Measurements from ENCODE around the gene CPSF3.

CPSF3 gene

DNA sequence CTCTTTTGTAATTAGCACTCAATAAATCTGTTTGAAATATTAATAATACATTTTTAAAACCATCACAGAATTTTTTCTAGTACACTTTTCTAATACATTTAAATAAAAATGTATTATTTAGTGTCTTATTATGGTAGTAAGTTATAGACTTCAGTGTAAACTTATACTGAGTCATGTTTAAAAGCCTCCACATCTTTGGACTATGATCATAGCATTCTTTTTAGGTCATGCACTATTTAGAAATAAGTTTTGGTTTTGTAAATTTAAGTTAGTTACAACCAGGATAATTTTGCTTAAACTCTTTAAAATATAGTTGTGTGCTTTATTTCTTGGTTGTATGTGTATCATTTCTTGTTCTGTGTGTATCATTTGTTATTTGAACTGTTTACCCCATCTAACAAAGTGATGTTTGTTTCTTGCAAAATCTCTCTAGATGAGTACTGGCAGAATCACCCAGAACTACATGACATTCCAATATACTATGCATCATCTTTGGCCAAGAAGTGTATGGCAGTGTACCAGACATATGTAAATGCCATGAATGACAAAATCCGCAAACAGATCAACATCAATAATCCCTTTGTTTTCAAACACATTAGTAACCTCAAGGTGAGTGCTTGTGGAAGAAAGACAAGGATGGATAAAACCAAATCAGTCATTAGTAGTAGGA, 16.7 kb downstream of the CPSF3 start:
- Mint-ChIP-seq H3K27ac (ENCODE audit: low read depth) (no peak overlapping the region), H3K36me3 (ENCODE audit: insufficient read depth) (peaks cover 51% of the 10 kb centered on the region), H3K27me3 (no peaks in the 10 kb centered on the region), H3K9me3 (no peaks in the 10 kb centered on the region), H3K4me1 (peaks cover 8% of the 10 kb centered on the region), H3K4me3 (no peak overlapping the region)
- no peak for DNase-seq (ENCODE audit: low spot score in 2 of 2)
- ATAC-seq (replicated peaks; ENCODE audit: extremely low read depth, poor library complexity, severe bottlenecking) = no peak

DNA sequence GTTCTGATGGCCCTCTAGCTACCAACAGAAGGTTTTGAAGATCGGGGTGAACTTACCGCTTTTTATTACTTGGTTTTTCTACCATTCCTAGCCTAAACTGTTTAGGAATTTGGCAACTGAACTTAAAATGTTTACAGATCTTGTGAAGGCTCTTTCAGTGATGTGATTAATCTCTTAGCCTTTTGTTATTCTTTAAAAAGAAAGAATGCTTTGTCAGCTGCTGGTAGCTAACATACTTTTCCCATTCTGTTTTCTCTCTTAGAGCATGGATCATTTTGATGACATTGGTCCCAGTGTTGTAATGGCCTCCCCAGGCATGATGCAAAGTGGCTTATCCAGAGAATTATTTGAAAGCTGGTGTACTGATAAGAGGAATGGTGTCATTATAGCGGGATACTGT, 18.1 kb downstream of the CPSF3 start:
- Mint-ChIP-seq H3K27ac (ENCODE audit: low read depth) (no peak overlapping the region), H3K9me3 (no peaks in the 10 kb centered on the region), H3K4me3 (no peak overlapping the region), H3K4me1 (peaks cover 14% of the 10 kb centered on the region), H3K36me3 (ENCODE audit: insufficient read depth) (peaks cover 51% of the 10 kb centered on the region), H3K27me3 (no peaks in the 10 kb centered on the region)
- no peak for DNase-seq (ENCODE audit: low spot score in 2 of 2)
- no peak for ATAC-seq (replicated peaks; ENCODE audit: extremely low read depth, poor library complexity, severe bottlenecking)

DNA sequence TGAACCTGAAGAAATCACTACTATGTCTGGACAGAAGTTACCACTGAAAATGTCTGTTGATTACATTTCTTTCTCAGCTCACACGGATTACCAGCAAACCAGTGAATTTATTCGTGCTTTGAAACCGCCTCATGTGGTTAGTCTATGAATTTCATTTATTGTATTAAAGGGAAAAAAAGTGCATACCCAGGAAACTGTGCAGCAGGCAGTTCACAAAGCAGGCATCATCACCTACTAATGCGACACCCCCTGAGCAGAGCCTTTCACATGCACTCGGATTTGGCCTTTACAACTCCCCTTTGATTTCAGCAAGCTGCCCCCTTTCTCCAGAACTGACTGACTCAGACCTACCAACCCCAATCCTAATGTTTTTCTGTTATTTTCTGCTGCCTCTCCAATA, 20.1 kb downstream of the CPSF3 start:
- Mint-ChIP-seq H3K27me3 (no peaks in the 10 kb centered on the region), H3K4me1 (peaks cover 14% of the 10 kb centered on the region), H3K9me3 (no peaks in the 10 kb centered on the region), H3K36me3 (ENCODE audit: insufficient read depth) (peaks cover 47% of the 10 kb centered on the region), H3K4me3 (no peak overlapping the region), H3K27ac (ENCODE audit: low read depth) (no peak overlapping the region)
- no peak for DNase-seq (ENCODE audit: low spot score in 2 of 2)
- no peak for ATAC-seq (replicated peaks; ENCODE audit: extremely low read depth, poor library complexity, severe bottlenecking)

DNA sequence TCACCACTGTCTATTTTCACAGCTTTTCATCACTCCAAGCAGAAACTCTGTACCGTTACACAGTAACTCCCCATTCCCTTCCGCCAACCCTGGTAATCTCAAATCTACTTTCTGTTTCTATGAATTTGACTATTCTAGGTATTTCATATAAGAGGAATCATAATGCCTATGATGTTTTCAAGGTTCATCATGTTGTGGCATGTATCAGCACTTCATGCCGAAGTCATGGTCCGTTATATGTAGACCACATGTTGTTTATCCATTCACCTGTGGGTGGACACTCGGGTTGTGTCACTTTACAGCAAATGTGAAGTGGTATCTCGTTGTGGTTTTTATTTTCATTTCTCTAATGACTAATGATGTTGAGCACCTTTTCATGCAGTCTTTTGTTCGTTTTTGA, 21.6 kb downstream of the CPSF3 start:
- ATAC-seq (replicated peaks; ENCODE audit: extremely low read depth, poor library complexity, severe bottlenecking) (no peak), DNase-seq (ENCODE audit: low spot score in 2 of 2) (no peak)
- peak overlapping the region; percentile 46 for H3K4me3 Mint-ChIP-seq
- no peak overlapping the region for H3K27ac Mint-ChIP-seq (ENCODE audit: low read depth)
- no peaks in the 10 kb centered on the region for H3K9me3 Mint-ChIP-seq
- no peaks in the 10 kb centered on the region for H3K27me3 Mint-ChIP-seq
- H3K4me1 Mint-ChIP-seq = peaks cover 14% of the 10 kb centered on the region
- peaks cover 48% of the 10 kb centered on the region for H3K36me3 Mint-ChIP-seq (ENCODE audit: insufficient read depth)

DNA sequence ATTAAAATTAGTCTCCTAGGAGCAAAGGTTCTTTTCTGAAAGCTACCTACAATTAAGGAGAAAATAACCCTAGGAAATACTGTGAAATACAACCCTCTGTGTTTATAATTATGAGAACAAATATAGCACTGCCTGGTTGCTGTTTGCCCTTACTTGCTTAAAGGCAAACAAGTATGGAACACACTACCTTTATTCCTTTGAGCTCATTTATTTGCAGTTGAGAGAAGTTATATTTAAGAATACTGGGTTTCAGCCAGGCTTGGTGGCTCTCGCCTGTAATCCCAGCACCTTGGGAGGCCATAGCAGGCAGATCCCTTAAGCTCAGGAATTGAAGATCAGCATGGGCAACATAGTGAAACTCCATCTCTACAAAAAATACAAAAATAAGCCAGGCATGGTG, 27.8 kb downstream of the CPSF3 start:
- no peak overlapping the region for H3K27ac Mint-ChIP-seq (ENCODE audit: low read depth)
- H3K9me3 Mint-ChIP-seq = no peaks in the 10 kb centered on the region
- H3K4me3 Mint-ChIP-seq = no peak overlapping the region
- ATAC-seq (replicated peaks; ENCODE audit: extremely low read depth, poor library complexity, severe bottlenecking) (no peak), DNase-seq (ENCODE audit: low spot score in 2 of 2) (no peak)
- H3K4me1 Mint-ChIP-seq = no peaks in the 10 kb centered on the region
- no peaks in the 10 kb centered on the region for H3K27me3 Mint-ChIP-seq
- H3K36me3 Mint-ChIP-seq (ENCODE audit: insufficient read depth) = peaks cover 48% of the 10 kb centered on the region

DNA sequence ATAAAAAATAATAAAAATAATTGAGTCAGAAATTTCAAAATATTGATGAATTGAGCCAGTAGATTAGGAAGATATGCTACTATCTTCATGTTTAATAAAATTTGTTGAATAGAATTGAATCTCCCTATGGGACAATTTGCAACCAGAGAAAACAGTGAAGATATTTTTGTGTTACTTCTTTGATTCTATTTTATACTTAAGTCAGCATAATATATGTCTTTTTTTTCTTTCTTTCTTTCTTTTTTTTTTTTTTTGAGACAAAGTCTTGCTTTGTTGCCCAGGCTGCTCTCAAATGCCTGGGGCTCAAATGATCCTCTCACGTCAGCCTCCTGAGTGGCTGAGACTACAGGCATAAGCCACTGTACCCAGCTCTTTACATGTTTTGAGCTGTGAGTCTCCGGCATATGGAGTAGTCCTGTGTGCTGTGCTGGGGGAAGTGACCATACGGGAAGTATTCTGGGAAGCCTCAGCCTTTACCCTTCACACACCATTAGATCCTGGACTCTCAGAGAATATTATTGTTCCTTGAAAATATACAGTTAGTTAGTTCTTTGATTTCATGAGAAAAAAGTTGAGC, 37.1 kb downstream of the CPSF3 start:
- Mint-ChIP-seq H3K27ac (ENCODE audit: low read depth) (no peak overlapping the region), H3K36me3 (ENCODE audit: insufficient read depth) (peaks cover 24% of the 10 kb centered on the region), H3K4me1 (peaks cover 8% of the 10 kb centered on the region), H3K9me3 (no peaks in the 10 kb centered on the region), H3K27me3 (no peaks in the 10 kb centered on the region), H3K4me3 (no peak overlapping the region)
- DNase-seq (ENCODE audit: low spot score in 2 of 2) (no peak), ATAC-seq (replicated peaks; ENCODE audit: extremely low read depth, poor library complexity, severe bottlenecking) (no peak)

DNA sequence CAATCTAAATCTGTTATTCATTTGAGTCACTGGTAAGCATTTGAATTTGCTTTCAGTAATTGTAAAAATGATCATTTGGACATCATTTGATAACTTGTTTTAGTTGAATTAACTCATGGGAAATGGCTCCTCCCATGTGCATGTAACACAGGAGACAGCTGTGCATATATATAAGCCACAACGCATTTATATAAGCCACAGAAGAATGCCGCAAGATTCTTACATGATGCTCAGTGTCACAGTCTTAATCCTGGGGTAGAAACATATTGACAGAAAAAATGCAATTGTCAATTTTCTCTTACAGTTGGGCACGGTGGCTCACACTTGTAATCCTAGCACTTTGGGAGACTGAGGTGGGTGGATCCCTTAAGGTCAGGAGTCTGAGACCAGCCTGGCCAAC, 37.6 kb downstream of the CPSF3 start:
- no peaks in the 10 kb centered on the region for H3K9me3 Mint-ChIP-seq
- peaks cover 8% of the 10 kb centered on the region for H3K4me1 Mint-ChIP-seq
- no peak overlapping the region for H3K27ac Mint-ChIP-seq (ENCODE audit: low read depth)
- ATAC-seq (replicated peaks; ENCODE audit: extremely low read depth, poor library complexity, severe bottlenecking) = no peak
- DNase-seq (ENCODE audit: low spot score in 2 of 2) = no peak
- no peak overlapping the region for H3K4me3 Mint-ChIP-seq
- peaks cover 20% of the 10 kb centered on the region for H3K36me3 Mint-ChIP-seq (ENCODE audit: insufficient read depth)
- no peaks in the 10 kb centered on the region for H3K27me3 Mint-ChIP-seq

DNA sequence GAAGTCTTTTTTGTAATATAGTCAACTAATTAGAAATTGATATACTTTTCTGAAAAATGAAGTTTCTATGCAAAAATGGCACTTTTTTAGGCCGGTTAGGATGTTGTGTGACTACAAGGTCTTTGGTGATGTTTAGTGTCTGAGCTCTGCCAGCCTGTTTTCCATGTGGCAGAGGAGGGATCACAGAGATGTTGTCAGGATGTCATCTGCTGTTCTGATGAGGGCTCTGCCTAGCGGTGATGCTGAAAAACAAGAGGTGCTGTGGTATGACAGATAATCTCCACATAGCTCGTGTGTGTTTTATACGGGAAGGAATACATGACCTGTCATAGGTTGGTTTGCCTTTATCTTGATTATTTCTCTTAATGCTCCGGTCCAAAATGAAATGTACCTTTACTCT, 38.9 kb downstream of the CPSF3 start:
- Mint-ChIP-seq H3K4me3 (no peak overlapping the region), H3K36me3 (ENCODE audit: insufficient read depth) (peaks cover 14% of the 10 kb centered on the region), H3K27me3 (no peaks in the 10 kb centered on the region), H3K27ac (ENCODE audit: low read depth) (no peak overlapping the region), H3K4me1 (peaks cover 8% of the 10 kb centered on the region), H3K9me3 (no peaks in the 10 kb centered on the region)
- ATAC-seq (replicated peaks; ENCODE audit: extremely low read depth, poor library complexity, severe bottlenecking) (no peak), DNase-seq (ENCODE audit: low spot score in 2 of 2) (no peak)

DNA sequence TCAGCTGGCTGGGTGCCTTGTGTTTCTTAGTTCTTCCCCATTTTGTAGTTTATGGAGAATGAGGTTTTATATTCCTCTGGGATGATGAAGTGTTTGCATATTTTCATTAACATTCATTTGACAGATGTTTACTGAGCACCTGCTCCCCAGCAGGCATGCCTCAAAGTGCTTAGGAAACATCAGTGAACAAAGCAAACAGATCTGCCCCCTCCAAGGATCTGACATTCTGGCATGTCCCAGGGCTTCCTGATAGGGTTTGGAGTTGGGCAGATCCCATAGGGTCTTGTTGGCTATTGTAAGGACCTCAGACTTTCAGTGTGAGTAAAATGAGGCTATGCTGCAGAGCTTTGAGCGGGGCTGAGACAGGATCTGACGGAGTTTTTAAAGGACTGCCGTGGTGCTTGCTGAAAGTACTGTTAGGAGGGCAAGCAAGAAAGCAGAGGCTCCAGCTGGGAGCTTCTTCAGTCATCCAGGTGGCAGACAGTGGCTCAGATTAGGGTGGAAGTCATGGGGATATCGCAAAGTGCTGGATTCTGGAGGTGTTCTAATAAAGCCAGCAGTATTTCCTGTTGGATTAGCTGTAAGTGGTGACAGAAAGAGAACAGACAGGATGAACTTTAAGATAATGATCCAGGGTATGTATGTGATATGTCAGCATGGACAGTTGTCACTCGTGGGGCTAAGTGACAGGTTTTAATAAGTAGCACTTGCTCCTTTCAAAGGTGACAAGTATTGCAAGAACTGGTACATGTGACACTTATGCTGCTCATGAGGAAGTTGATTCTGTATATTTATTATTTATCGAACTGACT, 39.6 kb downstream of the CPSF3 start:
- H3K4me1 Mint-ChIP-seq = peaks cover 8% of the 10 kb centered on the region
- ATAC-seq (replicated peaks; ENCODE audit: extremely low read depth, poor library complexity, severe bottlenecking) (peak; percentile 66), DNase-seq (ENCODE audit: low spot score in 2 of 2) (no peak)
- no peaks in the 10 kb centered on the region for H3K27me3 Mint-ChIP-seq
- no peak overlapping the region for H3K27ac Mint-ChIP-seq (ENCODE audit: low read depth)
- no peaks in the 10 kb centered on the region for H3K9me3 Mint-ChIP-seq
- H3K36me3 Mint-ChIP-seq (ENCODE audit: insufficient read depth) = peaks cover 14% of the 10 kb centered on the region
- H3K4me3 Mint-ChIP-seq = no peak overlapping the region

DNA sequence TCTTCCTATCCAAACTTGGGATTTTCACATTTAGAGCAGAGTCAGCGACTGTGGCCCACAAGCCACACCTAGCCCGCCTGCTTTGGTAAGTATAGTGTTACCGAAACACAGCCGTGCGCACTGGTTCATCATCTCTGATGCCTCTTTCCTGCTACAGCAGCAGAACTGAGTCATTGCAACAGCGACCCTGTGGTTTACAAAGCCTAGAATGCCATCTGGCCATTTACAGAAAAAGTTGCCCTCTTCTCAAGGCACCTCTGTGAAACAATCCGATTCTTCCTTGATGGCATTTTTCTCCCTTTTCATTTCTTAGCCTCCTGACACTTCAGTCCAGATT, 40.2 kb downstream of the CPSF3 start:
- no peak for DNase-seq (ENCODE audit: low spot score in 2 of 2)
- Mint-ChIP-seq H3K27me3 (no peaks in the 10 kb centered on the region), H3K4me1 (peaks cover 8% of the 10 kb centered on the region), H3K27ac (ENCODE audit: low read depth) (no peak overlapping the region), H3K9me3 (no peaks in the 10 kb centered on the region), H3K36me3 (ENCODE audit: insufficient read depth) (peaks cover 12% of the 10 kb centered on the region), H3K4me3 (no peak overlapping the region)
- peak; percentile 82 for ATAC-seq (replicated peaks; ENCODE audit: extremely low read depth, poor library complexity, severe bottlenecking)

DNA sequence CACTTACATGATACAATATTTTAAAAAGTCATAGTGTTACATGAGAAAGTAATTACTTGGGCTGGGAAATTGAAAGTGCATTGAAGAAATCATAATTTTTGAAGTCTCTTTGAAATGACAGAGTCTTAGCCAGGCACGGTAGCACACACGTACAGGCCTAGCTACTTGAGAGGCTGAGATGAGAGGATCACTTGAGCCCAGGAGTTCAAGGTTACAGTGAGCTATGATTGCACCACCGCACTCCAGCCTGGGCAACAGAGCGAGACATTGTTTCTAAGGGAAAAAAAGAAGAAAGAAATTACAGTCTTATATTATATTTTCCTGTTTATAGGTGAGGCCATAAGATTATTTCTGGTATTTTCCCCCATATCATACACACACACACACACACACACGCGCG, 41.7 kb downstream of the CPSF3 start:
- DNase-seq (ENCODE audit: low spot score in 2 of 2) = no peak
- H3K4me1 Mint-ChIP-seq = peaks cover 8% of the 10 kb centered on the region
- H3K36me3 Mint-ChIP-seq (ENCODE audit: insufficient read depth) = peaks cover 10% of the 10 kb centered on the region
- H3K4me3 Mint-ChIP-seq = no peak overlapping the region
- no peak overlapping the region for H3K27ac Mint-ChIP-seq (ENCODE audit: low read depth)
- no peaks in the 10 kb centered on the region for H3K27me3 Mint-ChIP-seq
- no peaks in the 10 kb centered on the region for H3K9me3 Mint-ChIP-seq
- no peak for ATAC-seq (replicated peaks; ENCODE audit: extremely low read depth, poor library complexity, severe bottlenecking)

DNA sequence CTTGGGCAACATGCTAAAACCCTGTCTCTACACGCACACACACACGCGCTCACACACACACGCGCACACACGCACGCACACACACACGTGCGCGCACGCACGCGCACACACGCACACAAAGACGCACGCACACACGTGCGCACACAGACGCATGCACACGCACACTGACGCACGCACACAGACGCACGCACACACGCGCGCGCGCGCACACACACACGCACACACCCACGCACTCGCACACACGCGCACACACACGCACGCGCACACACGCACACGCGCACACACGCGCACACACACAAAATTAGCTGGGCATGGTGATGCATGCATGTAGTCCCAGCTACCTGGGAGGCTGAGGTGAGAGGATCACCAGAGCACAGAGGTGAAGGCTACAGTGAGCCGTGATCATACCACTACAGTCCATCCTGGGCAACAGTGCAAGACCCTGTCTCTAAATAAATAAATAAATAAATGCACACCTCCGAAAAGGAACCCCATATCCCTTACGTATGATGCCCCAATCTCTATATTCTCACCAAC, 42.8 kb downstream of the CPSF3 start:
- no peak overlapping the region for H3K4me3 Mint-ChIP-seq
- H3K27me3 Mint-ChIP-seq = no peaks in the 10 kb centered on the region
- peaks cover 8% of the 10 kb centered on the region for H3K36me3 Mint-ChIP-seq (ENCODE audit: insufficient read depth)
- H3K27ac Mint-ChIP-seq (ENCODE audit: low read depth) = no peak overlapping the region
- H3K9me3 Mint-ChIP-seq = no peaks in the 10 kb centered on the region
- no peak for DNase-seq (ENCODE audit: low spot score in 2 of 2)
- H3K4me1 Mint-ChIP-seq = peaks cover 8% of the 10 kb centered on the region
- no peak for ATAC-seq (replicated peaks; ENCODE audit: extremely low read depth, poor library complexity, severe bottlenecking)

DNA sequence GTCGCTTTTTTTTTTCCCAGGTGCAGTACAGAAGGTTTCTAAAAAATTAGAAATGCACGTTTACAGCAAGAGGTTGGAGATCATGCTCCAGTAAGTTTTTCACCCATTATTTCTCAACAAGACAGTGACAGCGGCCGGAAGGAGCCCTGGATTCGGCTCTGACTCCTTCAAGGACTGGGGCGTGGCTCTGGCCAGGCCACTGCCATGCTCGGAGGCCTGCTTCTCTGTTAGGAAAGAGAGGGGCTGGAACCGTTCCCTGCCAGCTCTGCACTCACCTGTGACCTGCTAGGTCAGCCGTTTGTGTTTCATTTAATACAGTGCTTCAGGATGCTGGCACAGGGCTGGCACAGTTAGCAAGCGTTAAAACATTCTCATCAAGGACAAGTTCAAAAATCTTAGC, 44.2 kb downstream of the CPSF3 start:
- DNase-seq (ENCODE audit: low spot score in 2 of 2) (no peak), ATAC-seq (replicated peaks; ENCODE audit: extremely low read depth, poor library complexity, severe bottlenecking) (no peak)
- peaks cover 7% of the 10 kb centered on the region for H3K4me1 Mint-ChIP-seq
- peaks cover 3% of the 10 kb centered on the region for H3K36me3 Mint-ChIP-seq (ENCODE audit: insufficient read depth)
- H3K9me3 Mint-ChIP-seq = no peaks in the 10 kb centered on the region
- H3K4me3 Mint-ChIP-seq = no peak overlapping the region
- H3K27ac Mint-ChIP-seq (ENCODE audit: low read depth) = no peak overlapping the region
- H3K27me3 Mint-ChIP-seq = no peaks in the 10 kb centered on the region

Measured in central memory CD8-positive, alpha-beta T cell (primary cell).